T-cell (primary cell): ENCODE results near the gene SLAIN2. TPM values are rescaled to one million over a fixed set of nuclear protein-coding genes. Genes with fewer than 3 reads are reported as not detected.

Experiments used
- ATAC-seq, 4 experiments: fragments of 200-7000 bp in 3 of 4; fragments of 150-1000 bp in 1 of 4; cut with Tn5 transposase; replicated peaks in 1 of 4; 1 replicate in 3 of 4; 2 replicates in 1 of 4; pipeline ENCODE4 v1.10.0; 2021; ENCODE audit warnings: moderate library complexity in 3 of 4, mild to moderate bottlenecking in 2 of 4, moderate number of reproducible peaks in 1 of 4
- CTCF ChIA-PET, 2 donors: fragments of 300-600 bp; sonication (Branson Sonifier 250); formaldehyde crosslinking; loops; one replicate each; lab custom pipeline; 2022; ENCODE audit warnings: antibody characterized with exemption in 2 of 2; lab: Charles Lee
- POLR2A ChIA-PET, 2 donors: fragments of 300-600 bp; sonication (Branson Sonifier 250); formaldehyde crosslinking; loops; one replicate each; lab custom pipeline; 2022; ENCODE audit warnings: antibody characterized with exemption in 2 of 2; lab: Charles Lee
- DNase-seq, 35 experiments: peaks; one replicate each; pipeline versions ENCODE4 v3.0.0 to v3.0.0-alpha.2; 2013 to 2023
- H3K27ac ChIP-seq: one replicate; pipeline ENCODE4 v1.5.1; 2013; ENCODE audit warnings: low read length
- H3K27me3 ChIP-seq, 2 experiments: replicated peaks in 1 of 2; 1 replicate in 1 of 2; 2 replicates in 1 of 2; pipeline versions ENCODE4 v1.6.1 to v1.7.0; 2013; ENCODE audit warnings: low read length in 1 of 2, mixed read lengths in 1 of 2; ENCODE audit not compliant: control insufficient read depth in 2 of 2, insufficient read depth in 2 of 2; ENCODE audit errors: extremely low read depth in 1 of 2
- H3K36me3 ChIP-seq, 2 donors: 1 replicate in 1 of 2; 2 replicates in 1 of 2; pipeline versions ENCODE4 v1.6.1 to v1.7.0; 2013; ENCODE audit warnings: low read length in 1 of 2; ENCODE audit not compliant: control insufficient read depth in 2 of 2, insufficient read depth in 1 of 2; ENCODE audit errors: extremely low read depth in 1 of 2
- H3K4me1 ChIP-seq, 2 experiments: 1 replicate in 1 of 2; 2 replicates in 1 of 2; pipeline versions ENCODE4 v1.6.1 to v1.7.0; 2013; ENCODE audit warnings: low read length in 2 of 2, mixed read lengths in 1 of 2; ENCODE audit not compliant: insufficient read depth in 2 of 2, control insufficient read depth in 1 of 2; ENCODE audit errors: extremely low read depth in 1 of 2
- H3K4me3 ChIP-seq, 2 donors: 1 replicate in 1 of 2; 2 replicates in 1 of 2; pipeline versions ENCODE4 v1.5.1 to v1.7.0; 2013; ENCODE audit warnings: mild to moderate bottlenecking in 2 of 2, low read length in 1 of 2, moderate library complexity in 1 of 2; ENCODE audit not compliant: control insufficient read depth in 1 of 2; ENCODE audit errors: extremely low read depth in 1 of 2
- H3K9me3 ChIP-seq: 2 replicates; pipeline ENCODE4 v1.7.0; 2013
- H3K27ac Mint-ChIP-seq, 2 donors: one replicate each; pipeline ENCODE4 v1.8.0; 2020 to 2021; ENCODE audit warnings: mild to moderate bottlenecking in 2 of 2, mixed read lengths in 2 of 2
- H3K27me3 Mint-ChIP-seq, 2 donors: one replicate each; pipeline ENCODE4 v1.8.0; 2021 to 2022; ENCODE audit warnings: mixed read lengths in 2 of 2
- H3K36me3 Mint-ChIP-seq: one replicate; pipeline ENCODE4 v1.8.0; 2021; ENCODE audit warnings: mixed read lengths
- H3K4me1 Mint-ChIP-seq, 3 donors: one replicate each; pipeline ENCODE4 v1.8.0; 2020 to 2022; ENCODE audit warnings: mixed read lengths in 3 of 3, mild to moderate bottlenecking in 1 of 3
- H3K4me3 Mint-ChIP-seq, 3 donors: one replicate each; pipeline ENCODE4 v1.8.0; 2020 to 2022; ENCODE audit warnings: mild to moderate bottlenecking in 3 of 3, mixed read lengths in 3 of 3, moderate library complexity in 3 of 3
- H3K9me3 Mint-ChIP-seq, 3 donors: one replicate each; pipeline ENCODE4 v1.8.0; 2020 to 2022; ENCODE audit warnings: mixed read lengths in 3 of 3
- whole genome bisulfite sequencing: methylation state at CpG from one replicate; pipeline ENCODE4 v1.1.5; 2013; ENCODE audit warnings: missing lambda C conversion rate; ENCODE audit not compliant: insufficient coverage; 5-methylcytosine and 5-hydroxymethylcytosine counted together
- total RNA-seq, 35 experiments: library from RNA in 6 of 35; stranded (reverse) in 6 of 35; fragments of 120-200 nt in 1 of 35; gene quantifications; one replicate each; pipeline versions ENCODE4 v1.2.1 to v1.2.4 and lab custom pipeline; 2013 to 2026

The SLAIN2 gene
- total RNA-seq, 5 donors from 2014 or later (not counting 1 experiment from before 2014, with no cell fraction given): 61.5 to 75.2 (median 70.5) TPM

DNA sequence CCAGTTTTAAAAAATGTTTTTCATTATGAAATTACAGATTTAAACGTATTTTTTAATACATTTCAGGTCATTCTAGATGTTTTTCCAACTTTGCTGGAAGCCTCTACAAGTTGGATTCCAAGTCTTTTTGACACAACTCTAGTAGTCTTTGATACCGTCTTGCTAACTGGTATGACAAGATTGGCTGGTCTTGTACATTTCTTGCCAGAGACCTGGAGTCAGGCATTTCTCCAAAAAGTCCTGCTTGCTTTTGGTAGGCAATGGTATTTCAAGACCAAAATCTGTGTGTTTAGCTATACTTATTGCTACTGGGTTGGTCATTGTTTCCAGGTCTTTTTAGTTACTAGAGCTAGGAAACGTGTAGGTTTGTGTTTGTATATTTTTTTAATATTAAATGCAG, 64.6 kb downstream of the SLAIN2 start:
- H3K4me3 ChIP-seq: no peak overlapping the region
- WGBS: 92% methylated on average over 2 of the region's 3 CpGs
- POLR2A ChIA-PET: interaction anchor here in 1 of 2 donors (0.6 kb wide), 1 partner anchor 66 kb away, joined by 3 read pairs; no protein-coding TSS in a partner anchor
- H3K27ac ChIP-seq: no peak overlapping the region
- Mint-ChIP-seq H3K27ac (no peak overlapping the region), H3K27me3 (no peaks in the 10 kb centered on the region), H3K36me3 (peaks cover 57% of the 10 kb centered on the region), H3K4me3 (no peak overlapping the region), H3K9me3 (no peaks in the 10 kb centered on the region), H3K4me1 (peaks cover 13 to 25% (median 22%) of the 10 kb centered on the region in 3 donors)
- ATAC-seq: no peak
- H3K36me3 ChIP-seq: peaks cover 5 to 18% of the 10 kb centered on the region in 2 donors
- H3K9me3 ChIP-seq: no peaks in the 10 kb centered on the region
- H3K27me3 ChIP-seq: no peaks in the 10 kb centered on the region
- CTCF ChIA-PET: interaction anchor here in 1 of 2 donors (0.6 kb wide), 1 partner anchor 299 kb away, joined by 4 read pairs; no protein-coding TSS in a partner anchor
- DNase-seq: no peak
- no peaks in the 10 kb centered on the region for H3K4me1 ChIP-seq

DNA sequence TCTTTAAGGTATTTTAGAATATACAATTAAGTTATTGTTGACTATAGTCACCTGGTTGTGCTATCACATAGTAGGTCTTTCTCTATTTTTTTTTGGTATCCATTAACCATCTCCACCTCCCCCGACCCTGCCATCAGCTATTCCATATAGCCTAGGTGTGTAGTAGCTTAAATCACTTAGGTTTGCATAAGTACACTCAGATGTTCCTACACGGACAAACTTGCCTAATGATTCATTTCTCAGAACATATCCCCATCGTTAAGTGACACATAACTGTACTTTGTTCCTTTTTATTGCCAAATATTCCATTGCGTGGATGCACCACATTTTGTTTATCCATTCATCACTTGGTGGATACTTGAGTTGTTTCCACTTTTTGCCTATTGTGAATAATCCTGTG, 67.9 kb downstream of the SLAIN2 start:
- no peaks in the 10 kb centered on the region for H3K4me1 ChIP-seq
- H3K4me1 Mint-ChIP-seq: peaks cover 3 to 11% (median 11%) of the 10 kb centered on the region in 3 donors
- POLR2A ChIA-PET: no interaction called here
- no peak overlapping the region for H3K4me3 Mint-ChIP-seq
- WGBS: 71% methylated on average over 1 of the region's 4 CpGs
- DNase-seq: no peak
- H3K27ac Mint-ChIP-seq: no peak overlapping the region
- H3K36me3 ChIP-seq: peaks cover 0 to 4% of the 10 kb centered on the region in 2 donors
- H3K36me3 Mint-ChIP-seq: peaks cover 55% of the 10 kb centered on the region
- H3K27me3 ChIP-seq: no peaks in the 10 kb centered on the region
- H3K27me3 Mint-ChIP-seq: no peaks in the 10 kb centered on the region
- ATAC-seq: no peak
- no peaks in the 10 kb centered on the region for H3K9me3 ChIP-seq
- no peak overlapping the region for H3K27ac ChIP-seq
- H3K4me3 ChIP-seq: no peak overlapping the region
- H3K9me3 Mint-ChIP-seq: no peaks in the 10 kb centered on the region
- CTCF ChIA-PET: no interaction called here

DNA sequence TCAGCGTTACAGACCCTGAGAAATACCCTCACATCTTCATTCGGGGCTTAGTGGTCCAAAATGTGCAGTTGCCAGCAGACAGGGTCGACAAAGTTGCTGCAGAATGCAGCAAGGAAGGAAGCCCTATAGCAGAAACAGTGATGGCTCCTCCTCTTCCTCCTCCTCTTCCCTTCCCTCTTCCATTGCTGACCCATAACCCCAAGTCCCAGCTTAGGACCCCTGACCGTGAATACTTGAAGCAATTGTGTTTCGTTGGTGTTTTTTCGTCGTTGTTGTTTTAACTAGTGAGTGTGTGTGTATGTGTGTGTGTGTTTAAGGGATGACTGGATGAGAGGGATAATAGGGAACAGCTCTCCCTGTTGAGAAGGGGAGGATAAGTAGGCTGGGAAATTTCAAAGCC, 69.5 kb downstream of the SLAIN2 start:
- Mint-ChIP-seq H3K36me3 (peaks cover 49% of the 10 kb centered on the region), H3K9me3 (no peaks in the 10 kb centered on the region), H3K4me3 (no peak overlapping the region), H3K27me3 (no peaks in the 10 kb centered on the region), H3K27ac (no peak overlapping the region), H3K4me1 (peaks cover 0 to 8% (median 6%) of the 10 kb centered on the region in 3 donors)
- no peak for ATAC-seq
- Histone ChIP-seq H3K27ac (no peak overlapping the region), H3K27me3 (no peaks in the 10 kb centered on the region), H3K36me3 (peaks cover 0 to 4% of the 10 kb centered on the region in 2 donors), H3K4me3 (no peak overlapping the region), H3K9me3 (no peaks in the 10 kb centered on the region), H3K4me1 (no peaks in the 10 kb centered on the region)
- POLR2A ChIA-PET: no interaction called here
- CTCF ChIA-PET: no interaction called here
- DNase-seq: no peak
- 89% methylated on average over 1 of the region's 7 CpGs for WGBS

DNA sequence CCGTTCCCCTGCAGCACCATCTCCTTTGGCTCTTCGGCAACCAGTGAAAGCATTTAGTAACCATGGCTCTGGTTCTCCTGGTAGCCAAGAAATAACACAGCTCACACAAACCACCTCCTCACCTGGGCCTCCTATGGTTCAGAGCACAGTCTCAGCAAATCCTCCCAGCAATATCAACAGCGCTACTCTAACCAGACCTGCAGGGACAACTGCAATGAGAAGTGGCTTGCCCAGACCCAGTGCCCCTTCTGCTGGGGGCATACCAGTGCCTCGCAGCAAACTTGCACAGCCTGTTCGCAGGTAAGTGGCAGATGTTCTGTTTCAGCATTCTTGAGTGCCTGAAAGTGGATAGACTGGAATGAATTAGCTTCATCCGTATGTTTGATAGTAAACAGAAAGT, 78.8 kb downstream of the SLAIN2 start:
- Histone ChIP-seq H3K36me3 (peaks cover 0 to 33% of the 10 kb centered on the region in 2 donors), H3K4me3 (no peak overlapping the region), H3K9me3 (no peaks in the 10 kb centered on the region), H3K4me1 (no peaks in the 10 kb centered on the region), H3K27me3 (no peaks in the 10 kb centered on the region), H3K27ac (no peak overlapping the region)
- Mint-ChIP-seq H3K4me3 (no peak overlapping the region), H3K36me3 (peaks cover 39% of the 10 kb centered on the region), H3K27me3 (no peaks in the 10 kb centered on the region), H3K27ac (no peak overlapping the region), H3K4me1 (peaks cover 0 to 4% (median 0%) of the 10 kb centered on the region in 3 donors), H3K9me3 (no peaks in the 10 kb centered on the region)
- ChIA-PET POLR2A (no interaction called here), CTCF (no interaction called here)
- ATAC-seq: no peak
- 95% methylated on average over 3 of the region's 6 CpGs for WGBS
- DNase-seq: no peak

DNA sequence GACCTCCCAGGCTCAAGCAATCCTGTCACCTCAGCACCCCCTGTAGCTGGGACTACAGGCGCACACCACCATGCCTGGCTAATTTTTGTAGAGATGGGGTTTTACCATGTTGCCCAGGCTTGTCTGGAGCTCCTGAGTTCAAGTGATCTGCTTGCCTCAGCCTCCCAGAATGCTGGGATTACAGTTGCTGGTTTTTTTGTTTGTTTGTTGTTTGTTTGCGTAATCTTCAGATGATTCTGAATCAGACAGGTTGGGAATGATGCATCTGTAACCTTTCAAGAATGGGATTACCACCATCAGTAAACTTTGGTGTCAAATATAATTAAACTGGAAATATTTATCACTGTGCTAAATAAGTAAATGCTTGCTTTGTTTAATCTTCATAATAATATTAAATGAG, 79.8 kb downstream of the SLAIN2 start:
- Mint-ChIP-seq H3K27me3 (no peaks in the 10 kb centered on the region), H3K9me3 (no peaks in the 10 kb centered on the region), H3K36me3 (peaks cover 39% of the 10 kb centered on the region), H3K4me1 (peaks cover 0 to 4% (median 0%) of the 10 kb centered on the region in 3 donors), H3K27ac (no peak overlapping the region), H3K4me3 (no peak overlapping the region)
- Histone ChIP-seq H3K4me1 (no peaks in the 10 kb centered on the region), H3K4me3 (no peak overlapping the region), H3K9me3 (no peaks in the 10 kb centered on the region), H3K27ac (no peak overlapping the region), H3K36me3 (peaks cover 0 to 33% of the 10 kb centered on the region in 2 donors), H3K27me3 (no peaks in the 10 kb centered on the region)
- WGBS: no CpG with 5 or more reads among the region's 2 CpGs
- CTCF ChIA-PET: interaction anchor here in 1 of 2 donors (0.6 kb wide), 1 partner anchor 744 kb away, joined by 3 read pairs; no protein-coding TSS in a partner anchor
- ATAC-seq (no peak), DNase-seq (no peak)
- POLR2A ChIA-PET: interaction anchor here in 1 of 2 donors (0.5 kb wide), 1 partner anchor 44 kb away, joined by 3 read pairs; no protein-coding TSS in a partner anchor

DNA sequence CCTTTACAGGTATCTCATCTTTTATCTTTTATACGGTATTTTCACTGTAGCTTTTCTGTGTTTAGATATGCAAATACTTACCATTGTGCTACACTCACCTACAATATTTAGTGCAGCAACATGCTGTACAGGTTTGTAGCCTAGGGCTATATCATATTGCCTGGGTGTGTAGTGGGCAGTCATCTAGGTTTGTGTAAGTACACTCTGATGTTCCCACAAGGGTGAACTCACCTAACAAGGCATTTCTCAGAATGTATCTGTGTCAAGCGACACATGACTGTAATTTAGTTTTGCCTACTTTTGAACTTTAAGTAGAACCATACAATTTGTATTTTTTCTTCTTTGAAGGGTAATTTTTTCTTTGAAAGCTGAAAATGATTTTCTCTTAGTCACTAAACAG, 87.6 kb downstream of the SLAIN2 start:
- ATAC-seq (no peak), DNase-seq (no peak)
- no peak overlapping the region for H3K4me3 Mint-ChIP-seq
- Histone ChIP-seq H3K4me3 (no peak overlapping the region), H3K27ac (no peak overlapping the region), H3K4me1 (peaks cover 6 to 12% of the 10 kb centered on the region in 2 experiments), H3K36me3 (no peaks in the 10 kb centered on the region), H3K27me3 (no peaks in the 10 kb centered on the region), H3K9me3 (no peaks in the 10 kb centered on the region)
- H3K27me3 Mint-ChIP-seq: no peaks in the 10 kb centered on the region
- no CpG with 5 or more reads among the region's 2 CpGs for WGBS
- no peaks in the 10 kb centered on the region for H3K9me3 Mint-ChIP-seq
- peaks cover 16% of the 10 kb centered on the region for H3K36me3 Mint-ChIP-seq
- H3K4me1 Mint-ChIP-seq: peaks cover 37 to 41% (median 40%) of the 10 kb centered on the region in 3 donors
- CTCF ChIA-PET: no interaction called here
- POLR2A ChIA-PET: no interaction called here
- no peak overlapping the region for H3K27ac Mint-ChIP-seq
